ENCODE data around the gene DNAH3. TPM values are rescaled to one million over a fixed set of nuclear protein-coding genes. Genes with fewer than 3 reads are reported as not detected.

The DNAH3 gene
- total and polyA plus RNA-seq, 2 of the 13 experiments (the other 11 are each of a cell fraction or from before 2014, with no cell fraction given): 0.07 to 0.08 TPM

- TF ChIP-seq ZNF574 (CRISPR knock-in tag; IDR thresholded peaks at IDR 0.05) (no peak), ZXDC (CRISPR knock-in tag; IDR thresholded peaks at IDR 0.05) (no peak), SRSF9 (IDR thresholded peaks at IDR 0.05; ENCODE audit: borderline replicate concordance, insufficient read depth, low read depth, low read length, poor library complexity, severe bottlenecking) (no peak), SUZ12 (IDR thresholded peaks at IDR 0.05; ENCODE audit: low read depth, low read length) (no peak), ZNF512 (CRISPR knock-in tag; IDR thresholded peaks at IDR 0.05) (no peak), MEF2D (CRISPR knock-in tag; IDR thresholded peaks at IDR 0.05) (no peak), POGK (CRISPR knock-in tag; conservative IDR thresholded peaks at IDR 0.05) (no peak), ZNF296 (CRISPR knock-in tag; conservative IDR thresholded peaks at IDR 0.05) (no peak), PREB (CRISPR knock-in tag; IDR thresholded peaks at IDR 0.05) (no peak), FLYWCH1 (CRISPR knock-in tag; IDR thresholded peaks at IDR 0.05) (no peak), MXI1 (IDR thresholded peaks at IDR 0.05; ENCODE audit: borderline replicate concordance, low read depth, low read length) (no peak), PRPF4 (IDR thresholded peaks at IDR 0.05; ENCODE audit: low read depth, low read length, poor library complexity, severe bottlenecking) (no peak), ZSCAN5A (CRISPR knock-in tag; IDR thresholded peaks at IDR 0.05; ENCODE audit: borderline replicate concordance) (no peak), CENPT (CRISPR knock-in tag; IDR thresholded peaks at IDR 0.05; ENCODE audit: low read depth) (no peak), MIXL1 (CRISPR knock-in tag; IDR thresholded peaks at IDR 0.05) (no peak), KLF12 (CRISPR knock-in tag; IDR thresholded peaks at IDR 0.05; ENCODE audit: borderline replicate concordance) (no peak)
Measured at GRCh38 chr16:21156767-21157467, 6.3 kb upstream of the DNAH3 start (continued).

Data from HepG2 (cell line).